ENCODE results near the gene UGT1A6.

Gene UGT1A6

GRCh38 chr2:233803292-233803911, 110.7 kb downstream of the UGT1A6 start:
- no peak for DNase-seq

- DNase-seq: no peak
These were observed 111.3 kb downstream of the UGT1A6 start for GRCh38 chr2:233803994-233804393.

- DNase-seq: no peak
These were observed 114.7 kb downstream of the UGT1A6 start for GRCh38 chr2:233807215-233807865.

- DNase-seq: no peak
These were observed 115.6 kb downstream of the UGT1A6 start for GRCh38 chr2:233807966-233808935.

- DNase-seq: no peak
These were observed 117.7 kb downstream of the UGT1A6 start for GRCh38 chr2:233810385-233810784.

- no peak for DNase-seq
These were observed 118.4 kb downstream of the UGT1A6 start for GRCh38 chr2:233811087-233811486.

GRCh38 chr2:233811732-233812131, 119.0 kb downstream of the UGT1A6 start:
- DNase-seq: no peak

- no peak for DNase-seq
These were observed 120.8 kb downstream of the UGT1A6 start for GRCh38 chr2:233813236-233814055.

- DNase-seq: no peak
These were observed 121.6 kb downstream of the UGT1A6 start for GRCh38 chr2:233814056-233814835.

GRCh38 chr2:233815861-233816260, 123.2 kb downstream of the UGT1A6 start:
- DNase-seq: no peak

GRCh38 chr2:233816334-233816733, 123.6 kb downstream of the UGT1A6 start:
- DNase-seq: no peak

- no peak for DNase-seq
These were observed 124.1 kb downstream of the UGT1A6 start for GRCh38 chr2:233816771-233817170.

GRCh38 chr2:233817361-233817911, 124.7 kb downstream of the UGT1A6 start:
- no peak for DNase-seq

GRCh38 chr2:233817995-233818638, 125.4 kb downstream of the UGT1A6 start:
- DNase-seq: no peak

- no peak for DNase-seq
These were observed 126.2 kb downstream of the UGT1A6 start for GRCh38 chr2:233818639-233819621.

- DNase-seq: no peak
These were observed 127.4 kb downstream of the UGT1A6 start for GRCh38 chr2:233819884-233820773.

GRCh38 chr2:233820774-233821105, 128.1 kb downstream of the UGT1A6 start:
- DNase-seq: no peak

- DNase-seq: no peak
These were observed 128.5 kb downstream of the UGT1A6 start for GRCh38 chr2:233821196-233821595.

- no peak for DNase-seq
These were observed 129.0 kb downstream of the UGT1A6 start for GRCh38 chr2:233821709-233822100.

All from NCI-H1436 (cell line).